H1 (cell line): Measurements from ENCODE around the gene VPS9D1. TPM values are rescaled to one million over a fixed set of nuclear protein-coding genes. Genes with fewer than 3 reads are reported as not detected.

Experiments
- CTCF ChIA-PET: fragments of 300-600 bp; sonication (Branson Sonifier 250); formaldehyde crosslinking; loops from one replicate; lab custom pipeline; 2021; ENCODE audit not compliant: partially characterized antibody; lab: Charles Lee
- POLR2A ChIA-PET: fragments of 300-600 bp; sonication (Branson Sonifier 250); formaldehyde crosslinking; loops from one replicate; lab custom pipeline; 2021; ENCODE audit warnings: inconsistent platforms; ENCODE audit not compliant: partially characterized antibody; lab: Charles Lee
- DNase-seq, 2 experiments: peaks; one replicate each; pipeline versions ENCODE4 v3.0.0 to v3.0.0-alpha.2; 2010 to 2022; ENCODE audit warnings: low spot score in 2 of 2, low read depth in 1 of 2, mixed read lengths in 1 of 2
- FAIRE-seq: peaks from 2 replicates; lab custom pipeline; 2011; peaks lifted over from hg19 to GRCh38; lab: Jason Lieb, UNC
- H2AFZ ChIP-seq: 2 replicates; pipeline ENCODE4 v1.8.1; 2012; ENCODE audit warnings: low read length, inconsistent platforms
- H2AK5ac ChIP-seq: 2 replicates; pipeline ENCODE4 v1.6.1; 2013; ENCODE audit warnings: low read depth, low read length
- H2BK120ac ChIP-seq: replicated peaks from 2 replicates; pipeline ENCODE3; 2013; ENCODE audit warnings: low read depth, low read length, inconsistent platforms
- H2BK12ac ChIP-seq: 2 replicates; pipeline ENCODE4 v1.6.1; 2013; ENCODE audit warnings: low read depth, low read length
- H2BK15ac ChIP-seq: 2 replicates; pipeline ENCODE4 v1.6.1; 2013; ENCODE audit warnings: low read length
- H2BK20ac ChIP-seq: 2 replicates; pipeline ENCODE4 v1.6.1; 2013; ENCODE audit warnings: low read length
- H2BK5ac ChIP-seq: 2 replicates; pipeline ENCODE4 v1.6.1; 2013; ENCODE audit warnings: low read depth, low read length
- H3K14ac ChIP-seq: 2 replicates; pipeline ENCODE4 v1.6.1; 2013; ENCODE audit warnings: inconsistent platforms; ENCODE audit not compliant: insufficient read length
- H3K18ac ChIP-seq: 2 replicates; pipeline ENCODE4 v1.6.1; 2013; ENCODE audit warnings: low read length; ENCODE audit errors: extremely low read depth
- H3K23ac ChIP-seq: 2 replicates; pipeline ENCODE4 v1.6.1; 2013; ENCODE audit warnings: inconsistent platforms; ENCODE audit not compliant: insufficient read length
- H3K23me2 ChIP-seq: 2 replicates; pipeline ENCODE4 v1.6.1; 2013; ENCODE audit warnings: low read depth, low read length
- H3K27ac ChIP-seq: 2 replicates; pipeline ENCODE4 v1.6.1; 2011; ENCODE audit warnings: low read depth, low read length, inconsistent platforms
- H3K27me3 ChIP-seq, 4 experiments: replicated peaks in 1 of 4; 1 replicate in 1 of 4; 2 replicates in 3 of 4; pipeline versions ENCODE4 v1.6.1 to v1.8.1; 2011 to 2013; ENCODE audit warnings: low read length in 3 of 4, mild to moderate bottlenecking in 3 of 4, inconsistent platforms in 2 of 4, mixed read lengths in 2 of 4, moderate library complexity in 1 of 4; ENCODE audit not compliant: control insufficient read depth in 3 of 4, insufficient read depth in 3 of 4; ENCODE audit errors: extremely low read depth in 1 of 4
- H3K36me3 ChIP-seq, 4 experiments: 2 replicates each; pipeline versions ENCODE4 v1.6.1 to v1.8.1; 2011 to 2013; ENCODE audit warnings: mild to moderate bottlenecking in 4 of 4, low read length in 3 of 4, moderate library complexity in 2 of 4, control low read depth in 1 of 4, inconsistent platforms in 1 of 4; ENCODE audit not compliant: insufficient read depth in 4 of 4, control insufficient read depth in 2 of 4
- H3K4ac ChIP-seq: replicated peaks from 2 replicates; pipeline ENCODE3; 2013; ENCODE audit warnings: low read length, low read depth, mixed read lengths, inconsistent platforms; ENCODE audit not compliant: insufficient read length
- H3K4me1 ChIP-seq, 4 experiments: replicated peaks in 1 of 4; 1 replicate in 1 of 4; 2 replicates in 3 of 4; pipeline versions ENCODE4 v1.6.1 to v1.8.1; 2011 to 2013; ENCODE audit warnings: low read length in 3 of 4, inconsistent platforms in 2 of 4, mixed read lengths in 1 of 4; ENCODE audit not compliant: insufficient read depth in 4 of 4, control insufficient read depth in 3 of 4
- H3K4me2 ChIP-seq, 2 experiments: 2 replicates each; pipeline versions ENCODE4 v1.6.1 to v1.8.1; 2011 to 2013; ENCODE audit warnings: low read depth in 2 of 2, low read length in 2 of 2, control low read depth in 1 of 2, inconsistent platforms in 1 of 2, mild to moderate bottlenecking in 1 of 2; ENCODE audit not compliant: insufficient read depth in 1 of 2
- H3K4me3 ChIP-seq, 4 experiments: fragments of 200-600, 300-600 bp in 1 of 4; sonication (generic), shearing (Covaris generic), sonication (Bioruptor Twin) in 1 of 4; 2 replicates each; pipeline versions ENCODE4 v1.5.1 to v1.8.1; 2011 to 2016; ENCODE audit warnings: low read length in 4 of 4, low read depth in 3 of 4, control low read depth in 2 of 4, inconsistent platforms in 2 of 4, mild to moderate bottlenecking in 2 of 4, mixed read lengths in 1 of 4, moderate library complexity in 1 of 4; ENCODE audit not compliant: insufficient read depth in 2 of 4; ENCODE audit errors: extremely low read depth in 1 of 4
- H3K56ac ChIP-seq: replicated peaks from 2 replicates; pipeline ENCODE3; 2013; ENCODE audit warnings: low read depth, mild to moderate bottlenecking, mixed read lengths, low read length, inconsistent platforms; ENCODE audit not compliant: insufficient read length
- H3K79me1 ChIP-seq: 2 replicates; pipeline ENCODE4 v1.6.1; 2013; ENCODE audit warnings: low read depth, low read length, control low read depth
- H3K79me2 ChIP-seq, 2 experiments: 2 replicates each; pipeline versions ENCODE4 v1.6.1 to v1.8.1; 2012 to 2013; ENCODE audit warnings: low read length in 2 of 2, mild to moderate bottlenecking in 2 of 2, inconsistent platforms in 1 of 2; ENCODE audit not compliant: insufficient read depth in 2 of 2, control insufficient read depth in 1 of 2
- H3K9ac ChIP-seq, 4 experiments: replicated peaks in 1 of 4; 1 replicate in 1 of 4; 2 replicates in 3 of 4; pipeline versions ENCODE4 v1.6.1 to v1.8.1; 2011 to 2013; ENCODE audit warnings: low read depth in 3 of 4, low read length in 3 of 4, control low read depth in 2 of 4, mild to moderate bottlenecking in 2 of 4, moderate library complexity in 2 of 4, inconsistent platforms in 1 of 4; ENCODE audit errors: extremely low read depth in 1 of 4
- H3K9me3 ChIP-seq, 2 experiments: 2 replicates each; pipeline versions ENCODE4 v1.6.1 to v1.8.1; 2012 to 2013; ENCODE audit warnings: mild to moderate bottlenecking in 2 of 2, moderate library complexity in 2 of 2, control low read depth in 1 of 2, inconsistent platforms in 1 of 2, low read depth in 1 of 2, low read length in 1 of 2, mixed read lengths in 1 of 2; ENCODE audit not compliant: insufficient read depth in 2 of 2
- H4K20me1 ChIP-seq, 2 experiments: replicated peaks in 1 of 2; 2 replicates each; pipeline versions ENCODE3 to v1.8.1; 2011 to 2013; ENCODE audit warnings: inconsistent platforms in 2 of 2, low read length in 2 of 2, mild to moderate bottlenecking in 1 of 2; ENCODE audit not compliant: insufficient read depth in 2 of 2, control insufficient read depth in 1 of 2
- H4K5ac ChIP-seq: 2 replicates; pipeline ENCODE4 v1.6.1; 2013; ENCODE audit warnings: low read length, low read depth, mixed read lengths, inconsistent platforms; ENCODE audit not compliant: insufficient read length
- H4K8ac ChIP-seq: 2 replicates; pipeline ENCODE4 v1.8.0; 2013; ENCODE audit warnings: mild to moderate bottlenecking, moderate library complexity, low read length, inconsistent platforms; ENCODE audit not compliant: insufficient read depth; ENCODE audit errors: extremely low read depth
- H4K91ac ChIP-seq: replicated peaks from 2 replicates; pipeline ENCODE3; 2013; ENCODE audit warnings: low read length, mixed read lengths, inconsistent platforms; ENCODE audit not compliant: insufficient read length
- ASH2L ChIP-seq: fragments of 200-600, 300-600 bp; sonication (generic); IDR thresholded peaks from one replicate; pipeline ENCODE4 v1.7.1; 2017; ENCODE audit warnings: low read length
- SIN3A ChIP-seq, 2 experiments: IDR thresholded peaks in 1 of 2; conservative IDR thresholded peaks in 1 of 2; 2 replicates each; pipeline ENCODE4 v1.6.1; 2011 to 2012; ENCODE audit warnings: low read length in 2 of 2, improper control_type of control experiment in 1 of 2, low read depth in 1 of 2, mild to moderate bottlenecking in 1 of 2
- WGBS, 2 experiments: shearing (Covaris generic) in 1 of 2; methylation state at CpG; one replicate each; pipeline versions ENCODE4 v1.1.6 to v1.1.7; 2013 to 2015; ENCODE audit warnings: low lambda C conversion rate in 2 of 2, mixed read lengths in 2 of 2, inconsistent platforms in 1 of 2, low coverage in 1 of 2, missing lambda C conversion rate in 1 of 2; ENCODE audit not compliant: insufficient replicate concordance in 2 of 2, insufficient coverage in 1 of 2, insufficient read length in 1 of 2; ENCODE audit errors: extremely low coverage in 1 of 2, missing lambda C conversion rate in 1 of 2; 5-methylcytosine and 5-hydroxymethylcytosine counted together
- polyA plus RNA-seq, 7 experiments: library from polyadenylated mRNA; depleted of rRNA in 3 of 7; stranded (reverse) in 5 of 7; unstranded in 2 of 7; fragments of >200 nt in 5 of 7; fragments of 200-250 nt in 2 of 7; gene quantifications; 1 replicate in 5 of 7; 2 replicates in 1 of 7; 4 replicates in 1 of 7; pipeline versions ENCODE4 v1.2.1 to v1.2.3, GENCODE V29; 2011 to 2013; ENCODE audit warnings: missing spikeins in 2 of 7, mixed read lengths in 2 of 7
- total RNA-seq: library from RNA; stranded (reverse); fragmentation: NEBNext Ultra II Directional; extraction: Animal tissue kit (Norgen Biotek cat#: 25700); gene quantifications from 2 replicates; pipeline ENCODE4 v1.2.1, GENCODE V29; 2021
- TF ChIP-seq, protein P1 (sequence below), 3 experiments: IDR thresholded peaks; 1 replicate in 2 of 3; 2 replicates in 1 of 3; pipeline versions ENCODE4 v1.5.1 to v1.6.1; 2011; ENCODE audit warnings: low read length in 3 of 3, mild to moderate bottlenecking in 3 of 3, inconsistent platforms in 2 of 3, low read depth in 1 of 3, moderate library complexity in 1 of 3; ENCODE audit not compliant: insufficient read depth in 1 of 3; ENCODE audit errors: control extremely low read depth in 1 of 3

Gene VPS9D1
- total and polyA plus RNA-seq, 2 of the 8 experiments (the other 6 are each of a cell fraction or from before 2014, with no cell fraction given): 2.9 to 5.4 TPM

DNA sequence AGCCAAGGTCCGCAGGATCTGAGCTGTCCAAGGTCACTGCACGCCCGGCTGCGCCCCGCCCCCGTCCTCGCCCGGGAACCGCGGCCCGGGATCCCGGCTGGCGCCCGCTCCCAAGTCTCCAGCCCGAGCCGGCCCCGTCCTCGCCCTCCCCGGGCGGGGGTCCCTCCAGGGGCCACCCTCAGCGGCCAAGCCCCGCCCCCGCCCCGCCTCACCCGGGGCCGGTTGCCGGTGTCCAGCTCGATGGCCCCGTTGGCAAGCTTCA is 216 bp downstream of the VPS9D1 start:
- peak overlapping the region; percentile 52; the same call in 1 of the 2 replicates for H3K27ac ChIP-seq

More for the DNA sequence above, 216 bp downstream of the VPS9D1 start:
- Histone ChIP-seq H3K4ac (no peak overlapping the region), H3K79me1 (no peaks in the 10 kb centered on the region), H2AFZ (no peak overlapping the region), H3K4me3 (peak overlapping the region; percentile 64 to 87 (median 68)), H3K56ac (no peak overlapping the region), H3K4me2 (peak overlapping the region; percentile 78 to 95), H3K18ac (peak overlapping the region; percentile 51; the same call in 1 of the 2 replicates), H2BK120ac (no peak overlapping the region), H3K9ac (peak overlapping the region; percentile 40 to 64 (median 56)), H2BK20ac (no peak overlapping the region), H4K8ac (peak overlapping the region; percentile 98), H3K9me3 (no peaks in the 10 kb centered on the region), H3K23me2 (peaks cover 14% of the 10 kb centered on the region), H2BK15ac (no peak overlapping the region), H3K14ac (no peak overlapping the region), H2BK12ac (no peak overlapping the region), H3K4me1 (peaks cover 0 to 13% (median 10%) of the 10 kb centered on the region in 4 experiments; a peak in 5 of 7 replicates), H4K91ac (no peak overlapping the region), H4K20me1 (peaks cover 18 to 31% of the 10 kb centered on the region in 2 experiments), H2BK5ac (no peak overlapping the region), H3K79me2 (no peaks in the 10 kb centered on the region), H3K27me3 (peaks cover 8 to 55% (median 45%) of the 10 kb centered on the region in 4 experiments), H4K5ac (peak overlapping the region; percentile 66), H2AK5ac (no peak overlapping the region), H3K36me3 (peaks cover 0 to 3% (median 1%) of the 10 kb centered on the region in 4 experiments; a peak in 1 of 8 replicates), H3K23ac (no peak overlapping the region)
- FAIRE-seq: no peak
- WGBS, 2 experiments: 5% methylated on average over 15 of the region's 29 CpGs; no CpG with 5 or more reads in 1 of the 2 experiments
- ChIA-PET POLR2A (interaction anchor here (0.6 to 8.1 kb wide), 14 partner anchors 9 to 246 kb away, joined by 3 to 98 read pairs (median 4); partner anchors contain the start of genes SPATA2L, TCF25 and TUBB3), CTCF (interaction anchor here (1.1 to 1.6 kb wide), 2 partner anchors 14 to 22 kb away, joined by 4 to 11 read pairs; no protein-coding TSS in a partner anchor)
- DNase-seq: peak in 1 of 2 experiments; percentile 85
- no peak for TF ChIP-seq ASH2L
- TF ChIP-seq, protein P1, sequence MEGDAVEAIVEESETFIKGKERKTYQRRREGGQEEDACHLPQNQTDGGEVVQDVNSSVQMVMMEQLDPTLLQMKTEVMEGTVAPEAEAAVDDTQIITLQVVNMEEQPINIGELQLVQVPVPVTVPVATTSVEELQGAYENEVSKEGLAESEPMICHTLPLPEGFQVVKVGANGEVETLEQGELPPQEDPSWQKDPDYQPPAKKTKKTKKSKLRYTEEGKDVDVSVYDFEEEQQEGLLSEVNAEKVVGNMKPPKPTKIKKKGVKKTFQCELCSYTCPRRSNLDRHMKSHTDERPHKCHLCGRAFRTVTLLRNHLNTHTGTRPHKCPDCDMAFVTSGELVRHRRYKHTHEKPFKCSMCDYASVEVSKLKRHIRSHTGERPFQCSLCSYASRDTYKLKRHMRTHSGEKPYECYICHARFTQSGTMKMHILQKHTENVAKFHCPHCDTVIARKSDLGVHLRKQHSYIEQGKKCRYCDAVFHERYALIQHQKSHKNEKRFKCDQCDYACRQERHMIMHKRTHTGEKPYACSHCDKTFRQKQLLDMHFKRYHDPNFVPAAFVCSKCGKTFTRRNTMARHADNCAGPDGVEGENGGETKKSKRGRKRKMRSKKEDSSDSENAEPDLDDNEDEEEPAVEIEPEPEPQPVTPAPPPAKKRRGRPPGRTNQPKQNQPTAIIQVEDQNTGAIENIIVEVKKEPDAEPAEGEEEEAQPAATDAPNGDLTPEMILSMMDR (IDR thresholded peaks at IDR 0.05; ENCODE audit: control extremely low read depth in 1 of 3, insufficient read depth in 1 of 3, low read depth in 1 of 3, low read length in 3 of 3): no peak
- 0 out of 4 replicates have a peak, but pooled peaks of 1 of the 2 experiments have one; percentile 16 for TF ChIP-seq SIN3A (conservative IDR thresholded peaks at IDR 0.05 in 1 of 2, IDR thresholded peaks at IDR 0.05 in 1 of 2; ENCODE audit: low read depth in 1 of 2, low read length in 2 of 2)
